ENCODE results near the gene DHRSX.
"Not testable (repeated sequence)": the region's sequence is repeated elsewhere in the genome, so short reads cannot be mapped to it uniquely, and the experiment has no call there.

Gene DHRSX

DNA sequence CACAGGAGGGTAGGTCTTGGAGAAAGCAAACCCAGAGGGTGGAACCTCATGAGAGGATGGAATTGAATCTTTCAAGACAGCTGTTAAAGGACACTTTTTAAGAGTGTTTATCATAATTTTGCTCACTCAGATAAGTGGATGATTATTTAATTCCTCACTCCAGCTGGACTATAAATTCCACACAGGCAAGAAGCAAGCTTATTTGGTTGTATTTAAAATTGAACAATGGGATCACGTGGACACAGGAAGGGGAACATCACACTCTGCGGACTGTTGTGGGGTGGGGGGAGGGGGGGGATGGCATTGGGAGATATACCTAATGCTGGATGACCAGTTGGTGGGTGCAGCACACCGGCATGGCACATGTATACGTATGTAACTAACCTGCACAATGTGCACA, 116.3 kb downstream of the DHRSX start:
- no peak overlapping the region for H3K4me3 ChIP-seq (ENCODE audit: low read depth, low read length)
- TF ChIP-seq, protein P1, sequence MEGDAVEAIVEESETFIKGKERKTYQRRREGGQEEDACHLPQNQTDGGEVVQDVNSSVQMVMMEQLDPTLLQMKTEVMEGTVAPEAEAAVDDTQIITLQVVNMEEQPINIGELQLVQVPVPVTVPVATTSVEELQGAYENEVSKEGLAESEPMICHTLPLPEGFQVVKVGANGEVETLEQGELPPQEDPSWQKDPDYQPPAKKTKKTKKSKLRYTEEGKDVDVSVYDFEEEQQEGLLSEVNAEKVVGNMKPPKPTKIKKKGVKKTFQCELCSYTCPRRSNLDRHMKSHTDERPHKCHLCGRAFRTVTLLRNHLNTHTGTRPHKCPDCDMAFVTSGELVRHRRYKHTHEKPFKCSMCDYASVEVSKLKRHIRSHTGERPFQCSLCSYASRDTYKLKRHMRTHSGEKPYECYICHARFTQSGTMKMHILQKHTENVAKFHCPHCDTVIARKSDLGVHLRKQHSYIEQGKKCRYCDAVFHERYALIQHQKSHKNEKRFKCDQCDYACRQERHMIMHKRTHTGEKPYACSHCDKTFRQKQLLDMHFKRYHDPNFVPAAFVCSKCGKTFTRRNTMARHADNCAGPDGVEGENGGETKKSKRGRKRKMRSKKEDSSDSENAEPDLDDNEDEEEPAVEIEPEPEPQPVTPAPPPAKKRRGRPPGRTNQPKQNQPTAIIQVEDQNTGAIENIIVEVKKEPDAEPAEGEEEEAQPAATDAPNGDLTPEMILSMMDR (conservative IDR thresholded peaks at IDR 0.05; ENCODE audit: low read depth, low read length) = no peak
- DNase-seq (ENCODE audit: low read depth) = no peak

GRCh38 chrX:2383735-2384134, 117.0 kb downstream of the DHRSX start:
- TF ChIP-seq, protein P1 (conservative IDR thresholded peaks at IDR 0.05; ENCODE audit: low read depth, low read length) = no peak
- H3K4me3 ChIP-seq (ENCODE audit: low read depth, low read length) = no peak overlapping the region
- no peak for DNase-seq (ENCODE audit: low read depth)

GRCh38 chrX:2383144-2383543, 117.6 kb downstream of the DHRSX start:
- H3K4me3 ChIP-seq (ENCODE audit: low read depth, low read length) = no peak overlapping the region
- no peak for DNase-seq (ENCODE audit: low read depth)
- TF ChIP-seq, protein P1 (conservative IDR thresholded peaks at IDR 0.05; ENCODE audit: low read depth, low read length) = no peak

- DNase-seq (ENCODE audit: low read depth); H3K4me3 ChIP-seq (ENCODE audit: low read depth, low read length): not testable (repeated sequence)
These were observed 118.2 kb downstream of the DHRSX start for GRCh38 chrX:2382433-2383048.

- TF ChIP-seq, protein P1 (conservative IDR thresholded peaks at IDR 0.05; ENCODE audit: low read depth, low read length) = no peak
- no peak overlapping the region for H3K4me3 ChIP-seq (ENCODE audit: low read depth, low read length)
- DNase-seq (ENCODE audit: low read depth) = no peak
These were observed 124.6 kb downstream of the DHRSX start for GRCh38 chrX:2376166-2376565.

GRCh38 chrX:2374086-2374485, 126.7 kb downstream of the DHRSX start:
- DNase-seq (ENCODE audit: low read depth) = no peak
- H3K4me3 ChIP-seq (ENCODE audit: low read depth, low read length) = no peak overlapping the region
- TF ChIP-seq, protein P1 (conservative IDR thresholded peaks at IDR 0.05; ENCODE audit: low read depth, low read length) = no peak

GRCh38 chrX:2373615-2374014, 127.2 kb downstream of the DHRSX start:
- no peak overlapping the region for H3K4me3 ChIP-seq (ENCODE audit: low read depth, low read length)
- no peak for DNase-seq (ENCODE audit: low read depth)
- TF ChIP-seq, protein P1 (conservative IDR thresholded peaks at IDR 0.05; ENCODE audit: low read depth, low read length) = no peak

Data from choroid plexus epithelial cell (primary cell).